ENCODE results near the gene RPRD1B.

The RPRD1B gene

DNA sequence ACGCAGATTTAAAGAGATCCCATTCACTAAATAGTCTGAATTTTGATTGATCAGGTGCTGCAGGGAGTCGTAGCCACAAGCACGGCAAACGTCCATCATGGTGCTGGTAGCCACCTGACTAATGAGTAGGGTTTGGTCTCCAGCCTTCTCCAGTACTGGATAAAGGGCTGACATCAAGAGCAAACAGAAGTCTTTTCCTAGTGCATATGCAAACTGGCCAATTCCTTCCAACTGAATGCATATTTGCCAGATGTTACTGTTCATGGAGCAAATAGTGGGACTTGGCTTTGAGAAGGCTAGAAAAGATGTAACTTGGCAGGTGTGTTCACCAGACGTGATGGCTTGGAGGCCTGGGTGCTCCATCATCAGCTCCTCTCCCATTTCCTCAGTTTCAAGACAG, 21.9 kb upstream of the RPRD1B start:
- no peak overlapping the region for H3K4me3 ChIP-seq (ENCODE audit: low read depth, low read length)
- TF ChIP-seq, protein P1, sequence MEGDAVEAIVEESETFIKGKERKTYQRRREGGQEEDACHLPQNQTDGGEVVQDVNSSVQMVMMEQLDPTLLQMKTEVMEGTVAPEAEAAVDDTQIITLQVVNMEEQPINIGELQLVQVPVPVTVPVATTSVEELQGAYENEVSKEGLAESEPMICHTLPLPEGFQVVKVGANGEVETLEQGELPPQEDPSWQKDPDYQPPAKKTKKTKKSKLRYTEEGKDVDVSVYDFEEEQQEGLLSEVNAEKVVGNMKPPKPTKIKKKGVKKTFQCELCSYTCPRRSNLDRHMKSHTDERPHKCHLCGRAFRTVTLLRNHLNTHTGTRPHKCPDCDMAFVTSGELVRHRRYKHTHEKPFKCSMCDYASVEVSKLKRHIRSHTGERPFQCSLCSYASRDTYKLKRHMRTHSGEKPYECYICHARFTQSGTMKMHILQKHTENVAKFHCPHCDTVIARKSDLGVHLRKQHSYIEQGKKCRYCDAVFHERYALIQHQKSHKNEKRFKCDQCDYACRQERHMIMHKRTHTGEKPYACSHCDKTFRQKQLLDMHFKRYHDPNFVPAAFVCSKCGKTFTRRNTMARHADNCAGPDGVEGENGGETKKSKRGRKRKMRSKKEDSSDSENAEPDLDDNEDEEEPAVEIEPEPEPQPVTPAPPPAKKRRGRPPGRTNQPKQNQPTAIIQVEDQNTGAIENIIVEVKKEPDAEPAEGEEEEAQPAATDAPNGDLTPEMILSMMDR (conservative IDR thresholded peaks at IDR 0.05; ENCODE audit: low read depth, low read length): no peak
- no peak for DNase-seq (ENCODE audit: low read depth)

DNA sequence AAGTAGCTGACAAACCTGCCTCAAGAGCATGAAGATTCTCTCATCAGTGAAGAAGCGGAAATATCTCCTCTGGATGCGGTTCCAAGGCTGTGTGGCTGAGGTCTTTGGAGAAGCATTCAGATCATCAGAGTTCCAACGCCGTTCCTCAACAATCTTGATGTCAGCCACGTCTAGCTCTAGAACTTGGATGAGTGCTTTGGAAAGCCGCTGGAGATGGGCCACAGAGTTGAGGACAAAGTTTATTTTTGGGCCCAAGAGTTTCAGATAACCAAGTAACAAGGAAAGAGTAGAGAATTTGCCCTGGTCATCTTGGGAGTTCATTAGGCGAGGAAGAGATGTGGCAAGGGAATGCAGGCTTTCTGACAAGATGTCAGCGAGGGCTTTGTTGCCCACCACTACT, 21.2 kb upstream of the RPRD1B start:
- no peak overlapping the region for H3K4me3 ChIP-seq (ENCODE audit: low read depth, low read length)
- TF ChIP-seq, protein P1 (conservative IDR thresholded peaks at IDR 0.05; ENCODE audit: low read depth, low read length): no peak
- no peak for DNase-seq (ENCODE audit: low read depth)

- no peak for DNase-seq (ENCODE audit: low read depth)
- no peak overlapping the region for H3K4me3 ChIP-seq (ENCODE audit: low read depth, low read length)
- TF ChIP-seq, protein P1 (conservative IDR thresholded peaks at IDR 0.05; ENCODE audit: low read depth, low read length): no peak
Measured at GRCh38 chr20:38013887-38014286, 19.7 kb upstream of the RPRD1B start.

DNA sequence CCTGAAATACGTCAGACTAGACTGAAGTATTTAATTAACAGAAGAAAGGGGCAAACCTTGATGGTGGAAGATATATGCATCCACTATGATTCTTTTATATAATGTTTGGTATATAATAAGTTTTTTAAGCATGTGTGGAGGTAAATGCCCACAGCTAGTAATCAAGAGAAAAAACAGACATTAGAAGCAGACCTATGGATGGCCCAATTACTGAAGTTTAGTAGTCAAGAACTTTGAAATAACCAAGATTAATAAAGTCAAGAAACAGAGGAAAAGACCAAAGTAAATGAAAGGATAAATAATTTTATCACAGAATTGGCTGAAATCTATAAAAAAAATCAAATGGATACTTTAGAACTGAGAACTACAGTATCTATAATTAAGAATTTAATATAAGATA, 15.6 kb upstream of the RPRD1B start:
- TF ChIP-seq, protein P1 (conservative IDR thresholded peaks at IDR 0.05; ENCODE audit: low read depth, low read length): no peak

DNA sequence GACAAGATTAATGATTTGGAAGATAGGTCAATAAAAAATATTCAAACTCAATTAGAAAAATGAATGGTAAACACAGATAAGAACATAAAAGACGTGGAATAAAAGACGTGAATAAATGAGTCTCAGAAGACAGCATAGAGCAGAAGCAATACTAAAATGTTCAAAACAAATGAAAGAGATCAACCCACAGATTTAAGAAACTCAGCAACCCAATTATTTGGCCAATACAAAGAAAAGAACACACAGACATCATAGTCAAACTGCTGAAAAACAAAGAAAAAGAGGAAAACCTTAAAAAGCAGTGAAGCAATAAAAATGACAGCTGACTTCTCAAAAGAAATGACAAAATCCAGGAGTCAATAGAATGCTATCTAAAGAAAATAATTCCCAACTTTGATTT, 15.2 kb upstream of the RPRD1B start:
- TF ChIP-seq, protein P1 (conservative IDR thresholded peaks at IDR 0.05; ENCODE audit: low read depth, low read length): no peak
- H3K4me3 ChIP-seq (ENCODE audit: low read depth, low read length): no peak overlapping the region
- no peak for DNase-seq (ENCODE audit: low read depth)

More for the DNA sequence above, 15.6 kb upstream of the RPRD1B start:
- no peak for DNase-seq (ENCODE audit: low read depth)
- H3K4me3 ChIP-seq (ENCODE audit: low read depth, low read length): no peak overlapping the region

- TF ChIP-seq, protein P1 (conservative IDR thresholded peaks at IDR 0.05; ENCODE audit: low read depth, low read length): no peak
- no peak overlapping the region for H3K4me3 ChIP-seq (ENCODE audit: low read depth, low read length)
- no peak for DNase-seq (ENCODE audit: low read depth)
Measured at GRCh38 chr20:38021087-38021772, 12.3 kb upstream of the RPRD1B start.

All from choroid plexus epithelial cell (primary cell).